Activated CD4-positive, alpha-beta T cell treated with anti-CD3 and anti-CD28 coated beads, Interleukin-2, amount 10 ng/mL, durations not matched to agents 24 days and 14 days (primary cell): ENCODE measurements around the gene NAGLU. TPM values are rescaled to one million over a fixed set of nuclear protein-coding genes. Genes with fewer than 3 reads are reported as not detected.

Experiments used
- DNase-seq: peaks from one replicate; pipeline ENCODE4 v3.0.0; 2022
- H3K27ac Mint-ChIP-seq: one replicate; pipeline ENCODE4 v1.8.0; 2022; ENCODE audit warnings: mild to moderate bottlenecking, mixed read lengths
- H3K27me3 Mint-ChIP-seq: one replicate; pipeline ENCODE4 v1.8.0; 2022; ENCODE audit warnings: mixed read lengths
- H3K36me3 Mint-ChIP-seq: one replicate; pipeline ENCODE4 v1.8.0; 2022; ENCODE audit warnings: low read depth, mild to moderate bottlenecking, mixed read lengths
- H3K4me1 Mint-ChIP-seq: one replicate; pipeline ENCODE4 v1.8.0; 2021; ENCODE audit warnings: mixed read lengths
- H3K4me3 Mint-ChIP-seq: one replicate; pipeline ENCODE4 v1.8.0; 2022; ENCODE audit warnings: mild to moderate bottlenecking, moderate library complexity, mixed read lengths
- H3K9me3 Mint-ChIP-seq: one replicate; pipeline ENCODE4 v1.8.0; 2021; ENCODE audit warnings: mixed read lengths
- intact Hi-C: fragments of 100-400 bp; cut with micrococcal nuclease; formaldehyde crosslinking; loops from one replicate; pipeline ENCODE4 v1.15.1; 2023
- total RNA-seq: library from RNA; stranded (reverse); gene quantifications from 2 replicates; pipeline ENCODE4 v1.2.3, GENCODE V29; 2022

The NAGLU gene
- total RNA-seq, 1 donor from 2014 or later = 20.7 TPM

GRCh38 chr17:42559075-42559474, 23.0 kb downstream of the NAGLU start:
- Mint-ChIP-seq H3K36me3 (peaks cover 9% of the 10 kb centered on the region), H3K9me3 (no peaks in the 10 kb centered on the region), H3K4me3 (no peak overlapping the region), H3K4me1 (peaks cover 27% of the 10 kb centered on the region), H3K27me3 (no peaks in the 10 kb centered on the region), H3K27ac (no peak overlapping the region)
- no peak for DNase-seq
- intact Hi-C loops = no loop called here

- DNase-seq = no peak
- Mint-ChIP-seq H3K4me1 (peaks cover 25% of the 10 kb centered on the region), H3K36me3 (peaks cover 14% of the 10 kb centered on the region), H3K27ac (no peak overlapping the region), H3K27me3 (no peaks in the 10 kb centered on the region), H3K9me3 (no peaks in the 10 kb centered on the region), H3K4me3 (no peak overlapping the region)
- intact Hi-C loops = no loop called here
Measured at GRCh38 chr17:42560246-42560645, 24.2 kb downstream of the NAGLU start.

- H3K36me3 Mint-ChIP-seq = peaks cover 18% of the 10 kb centered on the region
- H3K27ac Mint-ChIP-seq = peak within 1 kb of the TSS; percentile 93
- peak; percentile 98 for DNase-seq
- no peaks in the 10 kb centered on the region for H3K27me3 Mint-ChIP-seq
- peak within 1 kb of the TSS; percentile 89 for H3K4me3 Mint-ChIP-seq
- intact Hi-C loops = loop anchor here (1.0 to 2.0 kb wide), 2 partner anchors 15 to 47 kb away; partner anchors contain the start of genes PSMC3IP, RETREG3 and TUBG1
- no peaks in the 10 kb centered on the region for H3K9me3 Mint-ChIP-seq
- peaks cover 21% of the 10 kb centered on the region for H3K4me1 Mint-ChIP-seq
Measured at GRCh38 chr17:42561897-42562387, 25.9 kb downstream of the NAGLU start, which contains the start of gene COASY. Gene COASY (plus strand): TSS chr17:42562148. CDS start chr17:42562623, 475 bp downstream.

GRCh38 chr17:42562388-42563142, 26.5 kb downstream of the NAGLU start:
- Mint-ChIP-seq H3K9me3 (no peaks in the 10 kb centered on the region), H3K27ac (peak overlapping the region; percentile 93), H3K4me3 (peak overlapping the region; percentile 89), H3K36me3 (peaks cover 20% of the 10 kb centered on the region), H3K27me3 (no peaks in the 10 kb centered on the region), H3K4me1 (peaks cover 19% of the 10 kb centered on the region)
- intact Hi-C loops = loop anchor here (1.0 to 2.0 kb wide), 2 partner anchors 15 to 46 kb away; partner anchors contain the start of genes PSMC3IP, RETREG3 and TUBG1
- DNase-seq = no peak

GRCh38 chr17:42563143-42563509, 27.1 kb downstream of the NAGLU start:
- intact Hi-C loops = loop anchor here (2.0 kb wide), 1 partner anchor 46 kb away; the partner anchor contains the start of genes RETREG3 and TUBG1
- Mint-ChIP-seq H3K36me3 (peaks cover 24% of the 10 kb centered on the region), H3K4me1 (peaks cover 23% of the 10 kb centered on the region), H3K27me3 (no peaks in the 10 kb centered on the region), H3K9me3 (no peaks in the 10 kb centered on the region), H3K4me3 (peak overlapping the region; percentile 89), H3K27ac (peak overlapping the region; percentile 93)
- no peak for DNase-seq

GRCh38 chr17:42563543-42563942, 27.5 kb downstream of the NAGLU start:
- Mint-ChIP-seq H3K4me3 (peak overlapping the region; percentile 89), H3K27me3 (no peaks in the 10 kb centered on the region), H3K27ac (peak overlapping the region; percentile 51), H3K9me3 (no peaks in the 10 kb centered on the region), H3K36me3 (peaks cover 25% of the 10 kb centered on the region), H3K4me1 (peaks cover 24% of the 10 kb centered on the region)
- intact Hi-C loops = loop anchor here (2.0 kb wide), 1 partner anchor 45 kb away; the partner anchor contains the start of genes RETREG3 and TUBG1
- DNase-seq = no peak

- intact Hi-C loops = loop anchor here (2.0 kb wide), 1 partner anchor 45 kb away; the partner anchor contains the start of genes RETREG3 and TUBG1
- H3K4me3 Mint-ChIP-seq = peak overlapping the region; percentile 89
- DNase-seq = no peak
- no peaks in the 10 kb centered on the region for H3K9me3 Mint-ChIP-seq
- H3K27me3 Mint-ChIP-seq = no peaks in the 10 kb centered on the region
- H3K36me3 Mint-ChIP-seq = peaks cover 29% of the 10 kb centered on the region
- peaks cover 27% of the 10 kb centered on the region for H3K4me1 Mint-ChIP-seq
- peak overlapping the region; percentile 51 for H3K27ac Mint-ChIP-seq
Measured at GRCh38 chr17:42563950-42564349, 27.9 kb downstream of the NAGLU start.

GRCh38 chr17:42564815-42565522, 28.9 kb downstream of the NAGLU start:
- Mint-ChIP-seq H3K36me3 (peaks cover 36% of the 10 kb centered on the region), H3K27ac (no peak overlapping the region), H3K4me1 (peaks cover 34% of the 10 kb centered on the region), H3K27me3 (no peaks in the 10 kb centered on the region), H3K9me3 (no peaks in the 10 kb centered on the region), H3K4me3 (no peak overlapping the region)
- intact Hi-C loops = no loop called here
- DNase-seq = no peak

- no peak overlapping the region for H3K4me3 Mint-ChIP-seq
Measured at GRCh38 chr17:42565523-42566214, 29.6 kb downstream of the NAGLU start.

GRCh38 chr17:42566215-42566882, 30.3 kb downstream of the NAGLU start:
- no peak for DNase-seq
- H3K9me3 Mint-ChIP-seq = no peaks in the 10 kb centered on the region
- peaks cover 46% of the 10 kb centered on the region for H3K36me3 Mint-ChIP-seq
- peak overlapping the region; percentile 96 for H3K27ac Mint-ChIP-seq
- no peaks in the 10 kb centered on the region for H3K27me3 Mint-ChIP-seq
- peaks cover 36% of the 10 kb centered on the region for H3K4me1 Mint-ChIP-seq
- peak overlapping the region; percentile 98 for H3K4me3 Mint-ChIP-seq
- intact Hi-C loops = no loop called here

More at GRCh38 chr17:42565523-42566214, 29.6 kb downstream of the NAGLU start:
- Mint-ChIP-seq H3K36me3 (peaks cover 40% of the 10 kb centered on the region), H3K27ac (peak overlapping the region; percentile 96), H3K4me1 (peaks cover 34% of the 10 kb centered on the region), H3K9me3 (no peaks in the 10 kb centered on the region), H3K27me3 (no peaks in the 10 kb centered on the region)
- intact Hi-C loops = no loop called here
- DNase-seq = peak; percentile 63

- Mint-ChIP-seq H3K27me3 (no peaks in the 10 kb centered on the region), H3K27ac (peak within 1 kb of the TSS; percentile 96), H3K9me3 (no peaks in the 10 kb centered on the region), H3K4me3 (peak within 1 kb of the TSS; percentile 98), H3K36me3 (peaks cover 52% of the 10 kb centered on the region), H3K4me1 (peaks cover 34% of the 10 kb centered on the region)
- intact Hi-C loops = loop anchor here (1.0 kb wide), 1 partner anchor 10 kb away; the partner anchor contains the start of gene PSMC3IP
- DNase-seq = peak; percentile 98
Measured at GRCh38 chr17:42566883-42567573, 31.0 kb downstream of the NAGLU start, which contains the start of gene MLX. Gene MLX (plus strand): TSS chr17:42567100. CDS start chr17:42567125, 25 bp downstream.

GRCh38 chr17:42568341-42569111, 32.5 kb downstream of the NAGLU start:
- H3K4me3 Mint-ChIP-seq = peak overlapping the region; percentile 54
- peaks cover 32% of the 10 kb centered on the region for H3K4me1 Mint-ChIP-seq
- H3K9me3 Mint-ChIP-seq = no peaks in the 10 kb centered on the region
- H3K27me3 Mint-ChIP-seq = no peaks in the 10 kb centered on the region
- H3K27ac Mint-ChIP-seq = peak overlapping the region; percentile 29
- DNase-seq = no peak
- peaks cover 58% of the 10 kb centered on the region for H3K36me3 Mint-ChIP-seq
- intact Hi-C loops = no loop called here
